Measurements from ENCODE around the gene GPC6. TPM values are rescaled to one million over a fixed set of nuclear protein-coding genes. Genes with fewer than 3 reads are reported as not detected.

The GPC6 gene
- total RNA-seq, 1 donor = 77.8 TPM

DNA sequence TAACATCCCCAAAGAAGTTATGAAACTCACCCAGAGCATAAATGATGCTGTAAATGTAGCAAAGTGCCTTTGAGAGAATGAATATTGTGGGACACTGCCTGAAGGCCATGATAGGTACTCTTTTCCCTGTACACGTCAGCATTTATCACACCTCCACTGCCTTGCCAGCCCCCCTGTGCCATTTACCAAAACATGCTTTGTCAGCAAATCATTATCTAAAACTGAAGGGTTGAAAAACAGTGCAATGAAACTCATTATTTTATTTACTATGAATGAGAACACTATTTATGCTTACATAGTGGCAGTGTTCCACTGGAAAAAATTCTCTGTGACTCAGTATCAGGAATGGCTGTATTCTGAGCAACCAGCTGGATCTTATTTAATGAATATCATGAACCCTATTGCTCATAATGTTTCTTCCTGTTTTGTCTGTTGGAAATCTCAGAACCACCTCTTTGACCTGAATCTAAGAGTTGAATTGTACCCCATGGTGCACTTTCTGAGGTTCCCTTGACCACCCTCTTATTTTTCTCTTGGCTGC lies 688.7 kb downstream of the GPC6 start:
- Histone ChIP-seq H3K4me2 (ENCODE audit: insufficient read depth, low read length) (no peak overlapping the region), H3K4me3 (ENCODE audit: insufficient read depth, low read length) (no peak overlapping the region), H3K9me3 (ENCODE audit: low read depth, low read length) (no peaks in the 10 kb centered on the region), H3K4me1 (ENCODE audit: insufficient read depth, low read length) (peaks cover 8% of the 10 kb centered on the region), H3K79me2 (ENCODE audit: insufficient read depth, low read length) (no peaks in the 10 kb centered on the region), H3K36me3 (ENCODE audit: insufficient read depth, low read length) (no peaks in the 10 kb centered on the region), H3K27me3 (ENCODE audit: insufficient read depth, low read length) (no peaks in the 10 kb centered on the region), H3K27ac (ENCODE audit: low read depth, low read length) (no peak overlapping the region), H4K20me1 (ENCODE audit: insufficient read depth, low read length) (peaks cover 2% of the 10 kb centered on the region), H2AFZ (ENCODE audit: low read length) (no peak overlapping the region)
- DNase-seq (ENCODE audit: insufficient read length, low spot score, missing footprints) = no peak
- no peak for TF ChIP-seq CTCF (IDR thresholded peaks at IDR 0.05; ENCODE audit: extremely low read depth, low read depth, low read length)

- no peak overlapping the region for H3K4me2 ChIP-seq (ENCODE audit: insufficient read depth, low read length)
- no peak for TF ChIP-seq CTCF (IDR thresholded peaks at IDR 0.05; ENCODE audit: extremely low read depth, low read depth, low read length)
- no peaks in the 10 kb centered on the region for H3K79me2 ChIP-seq (ENCODE audit: insufficient read depth, low read length)
- H3K27ac ChIP-seq (ENCODE audit: low read depth, low read length) = no peak overlapping the region
- no peak for DNase-seq (ENCODE audit: insufficient read length, low spot score, missing footprints)
- peaks cover 18% of the 10 kb centered on the region for H3K4me1 ChIP-seq (ENCODE audit: insufficient read depth, low read length)
- H4K20me1 ChIP-seq (ENCODE audit: insufficient read depth, low read length) = peaks cover 2% of the 10 kb centered on the region
- H3K9me3 ChIP-seq (ENCODE audit: low read depth, low read length) = no peaks in the 10 kb centered on the region
- H3K36me3 ChIP-seq (ENCODE audit: insufficient read depth, low read length) = no peaks in the 10 kb centered on the region
- H2AFZ ChIP-seq (ENCODE audit: low read length) = no peak overlapping the region
- H3K27me3 ChIP-seq (ENCODE audit: insufficient read depth, low read length) = no peaks in the 10 kb centered on the region
- no peak overlapping the region for H3K4me3 ChIP-seq (ENCODE audit: insufficient read depth, low read length)
Measured at GRCh38 chr13:93922063-93922855, 695.7 kb downstream of the GPC6 start.

DNA sequence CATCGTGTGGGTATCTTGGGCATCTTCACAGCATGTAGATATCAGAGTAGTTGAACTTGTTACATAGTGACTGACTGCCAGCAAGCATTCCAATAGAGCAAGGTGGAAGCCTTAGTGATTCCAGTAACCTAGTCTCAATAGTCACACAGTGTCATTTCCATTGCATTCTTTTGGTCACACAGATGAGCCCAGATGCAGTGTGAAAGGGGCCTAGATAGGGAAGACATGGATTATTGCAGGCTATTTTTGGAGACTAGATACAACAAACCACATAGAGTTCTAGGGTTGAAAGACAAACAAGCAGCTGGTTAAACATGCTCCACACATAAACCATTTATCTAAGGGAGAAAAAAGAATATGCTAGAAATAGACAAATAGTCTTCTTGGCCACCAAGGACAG lies 699.4 kb downstream of the GPC6 start:
- H3K4me3 ChIP-seq (ENCODE audit: insufficient read depth, low read length) = no peak overlapping the region
- H3K4me2 ChIP-seq (ENCODE audit: insufficient read depth, low read length) = no peak overlapping the region
- TF ChIP-seq CTCF (IDR thresholded peaks at IDR 0.05; ENCODE audit: extremely low read depth, low read depth, low read length) = no peak
- no peaks in the 10 kb centered on the region for H3K9me3 ChIP-seq (ENCODE audit: low read depth, low read length)
- H3K36me3 ChIP-seq (ENCODE audit: insufficient read depth, low read length) = no peaks in the 10 kb centered on the region
- H4K20me1 ChIP-seq (ENCODE audit: insufficient read depth, low read length) = no peaks in the 10 kb centered on the region
- H2AFZ ChIP-seq (ENCODE audit: low read length) = no peak overlapping the region
- no peaks in the 10 kb centered on the region for H3K27me3 ChIP-seq (ENCODE audit: insufficient read depth, low read length)
- H3K4me1 ChIP-seq (ENCODE audit: insufficient read depth, low read length) = peaks cover 19% of the 10 kb centered on the region
- no peak overlapping the region for H3K27ac ChIP-seq (ENCODE audit: low read depth, low read length)
- no peaks in the 10 kb centered on the region for H3K79me2 ChIP-seq (ENCODE audit: insufficient read depth, low read length)
- DNase-seq (ENCODE audit: insufficient read length, low spot score, missing footprints) = no peak

- Histone ChIP-seq H3K4me3 (ENCODE audit: insufficient read depth, low read length) (no peak overlapping the region), H3K9me3 (ENCODE audit: low read depth, low read length) (no peaks in the 10 kb centered on the region), H3K79me2 (ENCODE audit: insufficient read depth, low read length) (no peaks in the 10 kb centered on the region), H3K4me2 (ENCODE audit: insufficient read depth, low read length) (no peak overlapping the region), H4K20me1 (ENCODE audit: insufficient read depth, low read length) (no peaks in the 10 kb centered on the region), H3K27ac (ENCODE audit: low read depth, low read length) (no peak overlapping the region), H3K4me1 (ENCODE audit: insufficient read depth, low read length) (peaks cover 19% of the 10 kb centered on the region), H3K27me3 (ENCODE audit: insufficient read depth, low read length) (no peaks in the 10 kb centered on the region), H2AFZ (ENCODE audit: low read length) (no peak overlapping the region), H3K36me3 (ENCODE audit: insufficient read depth, low read length) (no peaks in the 10 kb centered on the region)
- DNase-seq (ENCODE audit: insufficient read length, low spot score, missing footprints) = no peak
- TF ChIP-seq CTCF (IDR thresholded peaks at IDR 0.05; ENCODE audit: extremely low read depth, low read depth, low read length) = no peak
Measured at GRCh38 chr13:93926425-93926824, 699.8 kb downstream of the GPC6 start.

Measured in osteoblast (primary cell).